Measurements from ENCODE around the gene FBXL5. TPM values are rescaled to one million over a fixed set of nuclear protein-coding genes. Genes with fewer than 3 reads are reported as not detected.

FBXL5 gene
- total and polyA plus RNA-seq, 9 of the 15 experiments (the other 6 are each of a cell fraction or from before 2014, with no cell fraction given) = 6.0 to 35.2 (median 22.1) TPM

DNA sequence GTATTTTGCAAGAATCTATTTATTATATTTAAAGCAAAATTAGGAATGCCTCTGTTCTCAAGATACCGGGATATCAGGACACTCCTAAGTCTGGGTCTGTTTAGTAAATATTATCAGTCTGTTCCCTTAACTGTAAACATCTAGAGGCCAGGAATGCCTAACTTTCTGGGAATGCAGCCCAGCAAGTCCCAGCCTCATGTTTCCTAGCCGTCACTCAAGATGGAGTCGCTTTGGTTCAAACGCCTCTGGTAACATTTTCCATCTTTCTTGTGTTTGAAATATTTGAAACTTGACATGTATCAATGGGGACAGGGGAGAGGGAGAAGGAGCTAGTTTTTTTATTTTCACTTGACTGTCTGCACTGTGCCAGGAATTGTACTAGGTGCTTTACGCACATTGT, 85.4 kb downstream of the FBXL5 start (continued):
- no peak for TF ChIP-seq ZNF609 (CRISPR knock-in tag; IDR thresholded peaks at IDR 0.05; ENCODE audit: borderline replicate concordance)
- no peak for TF ChIP-seq ZFP1 (CRISPR knock-in tag; IDR thresholded peaks at IDR 0.05)
- TF ChIP-seq ZFPM2 (CRISPR knock-in tag; IDR thresholded peaks at IDR 0.05) = no peak
- TF ChIP-seq EGR1 (conservative IDR thresholded peaks at IDR 0.05) = no peak
- TF ChIP-seq COPS2 (conservative IDR thresholded peaks at IDR 0.05) = no peak

DNA sequence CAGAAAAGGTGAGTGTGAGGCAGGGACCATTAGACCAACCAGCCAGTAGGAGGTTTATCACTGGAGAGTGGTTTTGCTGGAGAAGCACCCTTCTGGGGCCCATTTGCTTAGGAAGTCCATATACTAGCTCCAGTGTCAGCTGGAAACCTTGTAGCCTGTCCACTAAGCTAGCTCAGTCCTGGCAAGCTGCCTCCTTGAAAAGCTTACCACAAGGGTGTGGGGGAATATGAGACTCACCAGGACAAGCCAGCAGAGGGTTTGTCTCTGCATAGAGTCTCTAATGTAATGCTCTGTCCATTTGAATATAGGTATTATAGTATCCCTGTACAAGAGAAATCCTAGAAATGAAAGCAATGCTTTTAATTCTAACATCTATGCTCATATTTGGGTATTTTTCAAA, 86.3 kb downstream of the FBXL5 start:
- no peak overlapping the region for H2AFZ ChIP-seq (ENCODE audit: low read depth, low read length)
- ATAC-seq (no peak), FAIRE-seq (no peak), DNase-seq (ENCODE audit: extremely low read depth in 1 of 4, low spot score in 3 of 4) (no peak)
- H3K4me2 ChIP-seq (ENCODE audit: insufficient read depth, low read length) = no peak overlapping the region
- no peaks in the 10 kb centered on the region for H3K9me3 ChIP-seq (replicated peaks; ENCODE audit: control insufficient read depth, insufficient read depth, low read depth, low read length)
- BruUV-seq (replicated peaks) = no TSS peak
- H3K36me3 ChIP-seq (ENCODE audit: control insufficient read depth, insufficient read depth, low read length) = no peaks in the 10 kb centered on the region
- ChIA-PET CTCF (ENCODE audit: low intra/inter-chr PET ratio) (no interaction called here), POLR2A (interaction anchor here (0.6 kb wide), 1 partner anchor 1577 kb away, joined by 3 read pairs; no protein-coding TSS in a partner anchor)
- H3K27ac ChIP-seq (ENCODE audit: extremely low read depth, low read depth, low read length) = no peak overlapping the region
- no peaks in the 10 kb centered on the region for H3K9me1 ChIP-seq (ENCODE audit: control insufficient read depth, insufficient read depth, low read length)
- no peak overlapping the region for H3K4me3 ChIP-seq
- no peaks in the 10 kb centered on the region for H3K4me1 ChIP-seq (replicated peaks in 1 of 2; ENCODE audit: control insufficient read depth in 2 of 2, insufficient read depth in 2 of 2, low read length in 2 of 2)
- in situ Hi-C loops (cut with MboI) (no loop called here), intact Hi-C loops (cut with micrococcal nuclease) (no loop called here)
- H4K20me1 ChIP-seq (replicated peaks; ENCODE audit: control insufficient read depth, insufficient read depth, low read length) = no peaks in the 10 kb centered on the region
- no peaks in the 10 kb centered on the region for H3K79me2 ChIP-seq (ENCODE audit: control insufficient read depth, insufficient read depth, low read length)
- H3K27me3 ChIP-seq (ENCODE audit: control insufficient read depth in 2 of 2, insufficient read depth in 2 of 2, low read length in 2 of 2) = no peaks in the 10 kb centered on the region
- TF ChIP-seq TAF7 (tag; IDR thresholded peaks at IDR 0.05) = no peak
- TF ChIP-seq KLF6 (CRISPR knock-in tag; IDR thresholded peaks at IDR 0.05; ENCODE audit: borderline replicate concordance) = no peak
- no peak for TF ChIP-seq ZKSCAN1 (IDR thresholded peaks at IDR 0.05; ENCODE audit: low read depth, low read length)
- TF ChIP-seq CUX1 (CRISPR knock-in tag; IDR thresholded peaks at IDR 0.05) = no peak
- TF ChIP-seq PHB (CRISPR knock-in tag; IDR thresholded peaks at IDR 0.05) = no peak
- TF ChIP-seq MYNN (IDR thresholded peaks at IDR 0.05) = no peak
- no peak for TF ChIP-seq MYNN (CRISPR knock-in tag; IDR thresholded peaks at IDR 0.05)
- TF ChIP-seq KDM4B (IDR thresholded peaks at IDR 0.05; ENCODE audit: borderline replicate concordance in 2 of 2, low read depth in 1 of 2) = no peak
- no peak for TF ChIP-seq WHSC1 (IDR thresholded peaks at IDR 0.05; ENCODE audit: low read length)
- H3K9ac ChIP-seq (ENCODE audit: insufficient read depth in 1 of 2, low read depth in 2 of 2, low read length in 2 of 2) = no peak overlapping the region
